GM08714 (cell line): ENCODE results near the gene ADAMTS3.

Experiments
- H3K4me3 ChIP-seq: fragments of 200-500 bp; sonication (Bioruptor generic); 2 replicates; pipeline ENCODE4 v1.5.1; 2014; ENCODE audit warnings: mild to moderate bottlenecking, low read length, inconsistent platforms
- ZNF274 ChIP-seq: IDR thresholded peaks from 2 replicates; pipeline ENCODE4 v1.6.1; 2012; ENCODE audit warnings: mild to moderate bottlenecking, low read depth, low read length

ADAMTS3 gene

GRCh38 chr4:72305620-72306019 lies 263.4 kb downstream of the ADAMTS3 start:
- no peak overlapping the region for H3K4me3 ChIP-seq
- no peak for TF ChIP-seq ZNF274

DNA sequence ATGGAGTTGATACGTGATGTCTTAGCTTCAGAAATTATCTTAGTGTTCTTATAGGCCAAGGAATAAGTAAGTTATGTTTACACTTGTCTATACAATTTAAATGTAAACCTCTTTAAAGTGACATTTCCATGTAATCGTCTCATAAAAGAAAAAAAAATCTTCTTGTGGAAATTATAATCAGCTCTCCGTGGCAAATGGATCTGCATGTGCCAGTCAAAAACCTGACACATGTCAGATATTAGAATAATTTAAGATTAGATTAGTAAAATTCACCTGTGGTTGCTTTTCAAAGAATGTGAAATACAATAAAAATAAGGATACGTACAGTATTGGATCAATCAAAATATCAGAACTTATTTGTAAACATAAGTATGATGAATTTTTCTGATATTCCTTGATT lies 263.9 kb downstream of the ADAMTS3 start:
- no peak for TF ChIP-seq ZNF274
- no peak overlapping the region for H3K4me3 ChIP-seq

DNA sequence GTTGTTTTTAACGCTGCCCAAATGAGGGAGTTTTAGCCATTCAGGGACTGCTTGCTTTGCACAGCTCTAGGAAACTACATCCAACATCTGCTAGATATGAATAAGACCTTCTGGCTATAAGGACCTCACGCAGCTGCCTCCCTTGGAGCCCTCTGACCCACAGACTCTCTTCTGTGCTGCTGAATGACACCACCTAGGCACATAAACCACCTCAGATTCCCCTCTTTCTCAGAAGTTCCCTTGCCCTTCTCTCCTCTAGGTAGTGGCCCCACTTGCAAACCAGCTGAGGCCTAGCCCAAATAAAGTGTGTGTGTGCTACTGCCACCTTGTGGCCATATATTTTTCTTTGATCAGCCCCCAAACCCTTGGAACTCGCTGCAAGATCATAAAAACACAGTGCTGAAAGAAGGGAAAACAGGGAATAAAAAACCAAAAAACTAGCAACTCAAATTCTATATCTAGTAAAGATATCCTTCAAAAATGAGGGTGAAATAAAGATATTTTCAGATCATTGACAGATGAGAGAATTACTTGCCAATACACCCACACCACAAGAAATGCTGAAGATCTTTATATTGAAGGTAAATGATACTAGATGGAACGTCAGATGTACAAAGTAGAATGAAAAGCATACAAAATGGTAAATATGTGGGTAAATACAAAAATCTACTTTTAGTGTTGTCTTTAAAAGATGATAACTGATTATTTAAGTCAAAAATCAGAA lies 265.9 kb downstream of the ADAMTS3 start:
- H3K4me3 ChIP-seq, result no peak overlapping the region
- TF ChIP-seq ZNF274, result no peak

DNA sequence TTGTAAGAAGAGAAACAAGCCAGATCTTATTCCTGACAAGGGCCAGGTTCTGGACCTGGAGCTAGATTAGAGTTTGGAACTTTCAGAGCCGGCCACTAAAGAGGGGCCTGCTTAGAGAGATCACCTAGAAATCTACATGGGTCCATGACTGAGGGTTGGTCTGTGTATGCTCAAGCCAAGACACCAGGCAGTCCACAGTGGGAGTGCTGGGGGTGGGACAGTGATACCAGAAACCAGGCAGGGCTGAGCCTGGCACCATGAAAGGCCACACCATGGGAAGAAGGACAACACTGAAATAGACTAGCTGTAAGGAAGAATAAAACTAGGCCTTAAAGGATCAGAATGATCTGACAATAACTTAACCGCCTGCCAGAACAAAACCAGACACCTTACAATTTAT lies 267.3 kb downstream of the ADAMTS3 start:
- H3K4me3 ChIP-seq, result no peak overlapping the region
- no peak for TF ChIP-seq ZNF274

GRCh38 chr4:72300126-72300525 lies 268.9 kb downstream of the ADAMTS3 start:
- TF ChIP-seq ZNF274, result no peak
- no peak overlapping the region for H3K4me3 ChIP-seq

- TF ChIP-seq ZNF274, result no peak
Observed at GRCh38 chr4:72295966-72296557, 273.0 kb downstream of the ADAMTS3 start.

DNA sequence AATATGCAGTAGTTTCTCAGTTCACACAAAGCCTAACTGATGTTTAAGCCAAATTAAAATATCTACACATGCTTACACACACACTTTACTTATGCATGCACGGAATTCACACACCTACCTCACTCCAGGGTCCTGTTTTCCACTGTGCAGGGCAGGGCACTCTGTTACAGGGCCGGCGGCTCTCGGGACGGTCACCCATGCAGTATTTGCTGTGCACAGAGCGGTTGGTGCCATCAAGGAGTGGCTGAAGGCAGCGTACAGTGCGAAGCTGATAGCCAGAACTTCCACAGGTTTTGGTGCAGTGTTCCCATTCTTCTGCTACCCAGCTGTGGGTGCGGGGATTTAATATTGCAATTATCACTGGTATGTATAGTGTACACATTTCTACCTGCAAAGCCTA lies 278.3 kb downstream of the ADAMTS3 start:
- H3K4me3 ChIP-seq, result no peak overlapping the region

More at GRCh38 chr4:72295966-72296557, 273.0 kb downstream of the ADAMTS3 start:
- no peak overlapping the region for H3K4me3 ChIP-seq

DNA sequence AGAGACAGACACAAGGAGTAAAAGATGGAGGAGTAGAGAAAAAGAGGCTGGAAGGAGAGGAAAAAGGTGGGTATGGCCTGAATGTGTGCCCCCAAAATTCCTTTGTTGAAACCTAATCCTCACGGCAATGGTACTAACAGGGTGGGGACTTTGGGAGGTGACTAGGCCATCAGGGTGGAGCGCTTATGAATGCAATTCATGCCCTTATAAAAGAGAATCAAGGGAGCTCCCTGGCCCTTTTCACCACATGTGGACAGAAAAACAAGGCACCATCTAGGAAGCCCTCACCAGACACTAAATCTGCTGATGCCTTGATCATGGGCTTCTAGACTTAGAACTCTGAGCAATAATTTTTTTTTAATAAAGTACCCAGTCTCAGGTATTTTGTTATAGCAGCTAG lies 282.1 kb downstream of the ADAMTS3 start:
- H3K4me3 ChIP-seq, result no peak overlapping the region
- TF ChIP-seq ZNF274, result no peak

More for the DNA sequence above, 278.3 kb downstream of the ADAMTS3 start:
- TF ChIP-seq ZNF274, result no peak

GRCh38 chr4:72286185-72286584 lies 282.8 kb downstream of the ADAMTS3 start:
- TF ChIP-seq ZNF274, result no peak

GRCh38 chr4:72283357-72283756 lies 285.7 kb downstream of the ADAMTS3 start:
- no peak for TF ChIP-seq ZNF274
- no peak overlapping the region for H3K4me3 ChIP-seq

More at GRCh38 chr4:72286185-72286584, 282.8 kb downstream of the ADAMTS3 start:
- no peak overlapping the region for H3K4me3 ChIP-seq

- no peak overlapping the region for H3K4me3 ChIP-seq
- TF ChIP-seq ZNF274, result no peak
Observed at GRCh38 chr4:72280252-72280651, 288.8 kb downstream of the ADAMTS3 start.

DNA sequence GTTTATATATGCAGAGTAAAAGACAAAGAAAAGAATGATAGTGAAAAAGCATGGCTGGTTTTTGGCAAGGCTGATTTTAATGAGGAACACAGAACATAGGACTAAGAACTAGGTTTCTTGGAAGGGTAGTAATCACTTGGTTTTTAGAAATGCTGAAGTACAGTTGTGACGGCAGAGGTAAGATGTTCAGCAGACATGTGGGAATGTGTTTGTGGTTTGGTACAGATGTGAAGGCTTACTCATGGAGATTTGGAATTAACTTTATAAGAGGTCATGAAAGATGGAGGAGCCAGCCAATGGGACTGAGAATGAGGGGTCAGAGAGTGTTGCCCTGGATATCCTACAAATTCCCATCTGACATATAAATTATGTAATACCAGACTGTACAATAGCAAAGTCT lies 293.6 kb downstream of the ADAMTS3 start:
- no peak overlapping the region for H3K4me3 ChIP-seq
- TF ChIP-seq ZNF274, result no peak

DNA sequence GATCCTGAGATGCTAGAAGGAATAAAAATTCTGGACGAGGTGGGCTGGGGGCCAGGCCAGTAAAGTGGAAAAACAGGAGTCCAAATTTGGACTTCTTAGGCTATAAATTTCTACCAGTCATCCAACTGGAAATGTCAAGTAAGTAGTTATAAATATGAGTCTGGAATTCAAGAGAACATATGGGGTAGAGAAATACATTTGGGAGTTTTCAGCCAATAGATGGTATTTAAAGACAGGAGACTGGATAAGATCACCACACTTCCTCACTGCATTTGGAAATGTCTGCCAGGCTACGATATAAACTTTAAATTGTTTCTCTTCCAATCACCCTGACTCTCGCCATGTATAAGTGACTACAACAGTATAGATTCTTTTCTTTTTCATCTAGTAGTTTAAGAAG lies 294.8 kb downstream of the ADAMTS3 start:
- no peak overlapping the region for H3K4me3 ChIP-seq
- no peak for TF ChIP-seq ZNF274

GRCh38 chr4:72255269-72255668 lies 313.8 kb downstream of the ADAMTS3 start:
- TF ChIP-seq ZNF274, result no peak
- H3K4me3 ChIP-seq, result no peak overlapping the region

DNA sequence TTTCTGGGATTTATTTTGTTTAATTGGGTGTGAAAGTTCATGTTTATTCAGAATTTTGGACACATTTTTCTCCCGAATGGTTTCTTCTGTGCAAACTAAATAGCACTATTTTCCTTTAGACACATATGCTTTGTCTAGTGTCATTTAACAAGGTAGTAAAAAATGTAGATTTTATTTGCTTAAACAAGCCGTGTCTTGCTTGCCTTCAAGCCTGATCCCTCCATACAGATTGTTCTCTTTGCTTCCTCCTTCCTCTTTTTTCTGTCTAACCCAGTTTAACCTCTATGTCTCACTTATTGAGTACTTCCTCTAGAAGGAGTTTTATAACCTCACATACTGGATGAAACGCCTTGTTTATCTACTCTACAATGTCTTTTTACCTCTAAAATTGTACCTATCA lies 325.4 kb downstream of the ADAMTS3 start:
- TF ChIP-seq ZNF274, result no peak
- no peak overlapping the region for H3K4me3 ChIP-seq
